Mucosa of descending colon (tissue), 3 donors: Measurements from ENCODE around the gene B4GALT1. TPM values are rescaled to one million over a fixed set of nuclear protein-coding genes. Genes with fewer than 3 reads are reported as not detected.
A peak's percentile ranks its signal among the peaks of the same experiment; 100 is the strongest.

Experiments
- ATAC-seq: fragments of 200-7000 bp; cut with Tn5 transposase; one replicate; pipeline ENCODE4 v1.9.1; 2020; ENCODE audit warnings: mild to moderate bottlenecking, moderate library complexity
- DNase-seq, 3 donors: peaks; one replicate each; pipeline ENCODE4 v3.0.0-alpha.2; 2020
- H3K36me3 ChIP-seq: fragments of 200-600 bp; one replicate; pipeline ENCODE4 v1.8.0; 2021; ENCODE audit warnings: low read depth, mild to moderate bottlenecking
- H3K4me1 ChIP-seq: fragments of 200-600 bp; one replicate; pipeline ENCODE4 v1.8.0; 2021; ENCODE audit warnings: low read depth, mild to moderate bottlenecking
- H3K4me3 ChIP-seq: fragments of 200-600 bp; one replicate; pipeline ENCODE4 v1.8.0; 2021; ENCODE audit warnings: mild to moderate bottlenecking
- H3K9me3 ChIP-seq: fragments of 200-600 bp; one replicate; pipeline ENCODE4 v1.8.0; 2021; ENCODE audit warnings: mild to moderate bottlenecking
- intact Hi-C, 2 donors: fragments of 100-400 bp; cut with DNase I in 1 of 2; cut with micrococcal nuclease in 1 of 2; formaldehyde crosslinking; loops; one replicate each; pipeline versions ENCODE4 v1.11.0 to v1.11.1; 2022; cut with DNase I, micrococcal nuclease
- total RNA-seq, 3 donors: library from RNA; stranded (reverse); fragmentation: NEBNext Ultra II Directional in 2 of 3; extraction: Animal tissue kit (Norgen Biotek cat#: 25700) in 2 of 3; gene quantifications; one replicate each; pipeline versions ENCODE4 v1.2.1 to v1.2.4, GENCODE V29; 2021 to 2023
- TF ChIP-seq, protein P1 (sequence below): fragments of 200-600 bp; IDR thresholded peaks from one replicate; pipeline ENCODE4 v1.8.0; 2022; ENCODE audit warnings: antibody characterized with exemption, mild to moderate bottlenecking
- donor health status: DM: no; HTN: no; CAD: no; lungs with moderate emphysema.
- donor health status: DM: no; HTN: no; CAD: no.
- donor health status: DM: no; HTN: yes; CAD: no.

The B4GALT1 gene
- total RNA-seq, 3 donors from 2014 or later, result 66.0 to 203 (median 103) TPM

DNA sequence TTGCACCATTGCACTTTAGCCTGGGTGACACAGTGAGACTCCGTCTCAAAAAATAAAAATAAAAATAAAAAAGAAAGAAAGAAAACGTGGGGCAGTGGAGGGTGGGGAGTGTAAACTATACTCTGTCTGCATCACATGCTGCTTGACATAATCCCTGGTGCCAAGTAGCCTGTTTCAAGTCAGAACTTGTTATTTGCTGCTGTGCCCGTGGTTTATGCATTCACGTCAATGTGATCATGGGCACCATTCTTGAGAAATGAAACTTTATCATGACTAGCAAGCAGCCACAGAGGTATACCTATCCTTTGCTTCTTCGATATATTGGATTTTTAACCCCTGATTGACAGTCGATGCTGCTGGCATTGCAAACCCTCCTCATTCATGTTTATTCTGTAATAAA is 86.6 kb downstream of the B4GALT1 start:
- Histone ChIP-seq H3K4me3 (no peak overlapping the region), H3K9me3 (no peaks in the 10 kb centered on the region), H3K4me1 (peaks cover 7% of the 10 kb centered on the region), H3K36me3 (peaks cover 4% of the 10 kb centered on the region)
- ATAC-seq (no peak), DNase-seq (no peak)
- TF ChIP-seq, protein P1, sequence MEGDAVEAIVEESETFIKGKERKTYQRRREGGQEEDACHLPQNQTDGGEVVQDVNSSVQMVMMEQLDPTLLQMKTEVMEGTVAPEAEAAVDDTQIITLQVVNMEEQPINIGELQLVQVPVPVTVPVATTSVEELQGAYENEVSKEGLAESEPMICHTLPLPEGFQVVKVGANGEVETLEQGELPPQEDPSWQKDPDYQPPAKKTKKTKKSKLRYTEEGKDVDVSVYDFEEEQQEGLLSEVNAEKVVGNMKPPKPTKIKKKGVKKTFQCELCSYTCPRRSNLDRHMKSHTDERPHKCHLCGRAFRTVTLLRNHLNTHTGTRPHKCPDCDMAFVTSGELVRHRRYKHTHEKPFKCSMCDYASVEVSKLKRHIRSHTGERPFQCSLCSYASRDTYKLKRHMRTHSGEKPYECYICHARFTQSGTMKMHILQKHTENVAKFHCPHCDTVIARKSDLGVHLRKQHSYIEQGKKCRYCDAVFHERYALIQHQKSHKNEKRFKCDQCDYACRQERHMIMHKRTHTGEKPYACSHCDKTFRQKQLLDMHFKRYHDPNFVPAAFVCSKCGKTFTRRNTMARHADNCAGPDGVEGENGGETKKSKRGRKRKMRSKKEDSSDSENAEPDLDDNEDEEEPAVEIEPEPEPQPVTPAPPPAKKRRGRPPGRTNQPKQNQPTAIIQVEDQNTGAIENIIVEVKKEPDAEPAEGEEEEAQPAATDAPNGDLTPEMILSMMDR, result no peak
- intact Hi-C loops, result loop anchor here in 1 of 2 donors (5.0 kb wide), 1 partner anchor 147 kb away; no protein-coding TSS in a partner anchor

DNA sequence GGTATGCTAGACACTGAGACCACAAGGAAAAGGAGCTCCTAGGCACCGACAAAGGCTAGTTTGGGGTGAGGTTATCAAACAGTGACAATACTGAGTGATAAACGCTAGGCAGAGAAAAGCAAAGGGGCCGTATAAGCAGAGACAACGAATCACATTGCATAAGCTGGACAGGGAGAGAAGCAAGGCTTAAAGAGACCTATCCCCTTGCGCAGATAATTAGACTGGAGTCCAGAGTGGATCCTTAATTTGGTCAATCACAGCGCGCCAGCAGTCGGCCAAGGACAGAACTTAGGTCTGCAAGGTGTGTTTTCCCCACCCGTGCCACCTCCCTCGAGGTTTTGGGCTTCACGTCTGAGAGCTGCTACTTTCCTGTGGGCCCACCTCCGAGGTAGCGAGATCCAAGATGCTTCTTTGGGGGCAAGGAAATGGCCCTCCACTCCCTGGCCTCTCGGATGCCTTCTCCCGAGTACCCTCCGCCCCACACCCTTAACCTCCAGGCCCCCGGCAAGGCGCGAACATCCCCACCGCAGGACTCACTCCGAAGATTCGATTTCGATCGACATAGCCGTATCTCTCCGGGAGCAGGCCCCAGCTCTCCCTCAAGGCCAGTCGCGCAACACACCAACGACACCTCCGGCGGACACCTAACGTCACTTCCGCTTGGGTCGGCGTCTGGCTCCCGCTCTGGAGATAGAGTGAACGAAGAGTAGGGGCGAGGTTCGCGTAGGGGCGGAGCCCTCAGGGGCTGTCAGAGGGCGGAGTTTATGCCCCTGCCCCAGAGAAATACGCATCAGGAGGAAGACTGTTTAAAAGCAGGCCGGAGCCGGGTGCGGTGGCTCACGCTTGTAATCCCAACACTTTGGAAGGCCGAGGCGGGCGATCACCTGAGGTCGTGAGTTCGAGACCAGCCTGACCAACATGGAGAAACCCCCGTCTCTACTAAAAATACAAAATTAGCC is 90.8 kb downstream of the B4GALT1 start, which contains the start of gene SMU1:
Gene SMU1 (minus strand): TSS at position 629 of the 959 bp plus-strand sequence. CDS start 66 bp downstream, at position 563.
- DNase-seq (peak; percentile 96 to 99 (median 96)), ATAC-seq (peak; percentile 99)
- peak within 1 kb of the TSS; percentile 49 for H3K4me3 ChIP-seq
- intact Hi-C loops, result no loop called here
- TF ChIP-seq, protein P1, result no peak
- H3K4me1 ChIP-seq, result peaks cover 5% of the 10 kb centered on the region
- H3K36me3 ChIP-seq, result peaks cover 4% of the 10 kb centered on the region
- no peaks in the 10 kb centered on the region for H3K9me3 ChIP-seq

DNA sequence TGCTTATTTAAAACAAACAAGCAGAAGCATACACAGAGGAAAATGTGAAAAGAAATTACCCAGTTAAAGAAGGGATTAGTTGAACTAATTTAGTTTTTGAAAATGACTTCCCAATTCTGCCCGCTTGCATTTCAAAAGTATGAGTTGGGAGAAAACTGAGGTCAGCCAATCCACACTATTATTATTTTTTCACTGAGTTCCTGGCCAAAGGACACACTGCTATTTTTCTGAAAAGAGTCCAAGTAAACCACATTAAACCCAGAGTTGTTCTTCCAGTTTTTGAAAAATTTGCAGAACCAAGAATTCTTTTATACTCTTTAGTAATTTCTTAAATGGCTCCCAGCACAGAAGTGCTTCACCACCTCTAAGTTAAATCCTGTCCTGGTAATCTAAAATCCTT is 98.1 kb downstream of the B4GALT1 start:
- TF ChIP-seq, protein P1, result no peak
- Histone ChIP-seq H3K9me3 (no peaks in the 10 kb centered on the region), H3K4me3 (no peak overlapping the region), H3K36me3 (no peaks in the 10 kb centered on the region), H3K4me1 (no peaks in the 10 kb centered on the region)
- DNase-seq (no peak), ATAC-seq (no peak)
- intact Hi-C loops, result no loop called here

DNA sequence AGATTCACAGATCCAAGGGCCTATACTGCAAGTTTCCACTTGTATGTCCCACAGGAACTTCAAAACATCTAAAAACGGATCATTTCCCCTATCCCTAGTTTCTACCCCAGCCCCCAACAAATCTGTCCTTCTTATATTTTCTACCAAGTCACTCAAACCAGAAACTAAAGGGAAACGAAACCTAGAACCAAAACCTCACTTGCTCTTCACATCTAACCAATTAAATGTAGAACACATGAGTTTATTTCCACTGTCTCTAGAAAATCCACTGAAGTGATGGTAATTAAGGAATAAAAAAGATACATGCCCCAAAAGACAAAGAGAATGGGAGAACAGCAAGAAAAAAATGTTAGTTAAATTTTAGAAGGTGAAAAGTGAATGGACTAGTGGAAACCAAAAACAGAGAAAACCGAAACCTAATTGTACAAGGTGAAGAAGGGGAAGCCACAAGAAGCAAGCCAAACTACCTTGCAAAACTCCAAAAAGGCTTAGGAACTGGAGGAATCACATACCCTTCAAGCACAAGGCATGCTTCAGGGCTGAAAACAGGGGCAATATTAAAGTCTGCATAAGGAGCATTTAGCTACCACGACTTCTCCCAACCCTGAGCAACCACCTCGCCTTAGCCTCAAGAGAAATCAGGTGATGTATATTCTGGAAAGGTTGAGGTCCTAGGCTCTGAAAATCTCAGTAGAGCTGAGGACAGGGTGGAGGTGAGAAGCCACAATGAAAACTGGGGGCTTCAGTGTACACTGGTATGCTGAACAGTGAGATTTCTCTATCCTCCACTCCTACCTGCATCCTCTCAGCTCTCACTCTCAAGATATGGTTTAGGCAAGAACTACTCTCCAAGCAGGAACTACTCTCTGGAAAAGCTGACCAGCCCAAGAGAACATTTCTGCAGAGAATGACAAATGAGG is 101.7 kb downstream of the B4GALT1 start:
- TF ChIP-seq, protein P1, result no peak
- no peaks in the 10 kb centered on the region for H3K9me3 ChIP-seq
- H3K4me1 ChIP-seq, result no peaks in the 10 kb centered on the region
- H3K36me3 ChIP-seq, result no peaks in the 10 kb centered on the region
- intact Hi-C loops, result no loop called here
- no peak overlapping the region for H3K4me3 ChIP-seq
- DNase-seq (no peak), ATAC-seq (no peak)

Other genes starting within 250 kb of the B4GALT1 start
- 10 to 100 TPM; 23.4 to 28.3 (median 27.5) TPM for gene APTX, start 165.7 kb downstream of the B4GALT1 start, total RNA-seq
- gene DNAJA1, start 142.1 kb downstream of the B4GALT1 start, total RNA-seq, result 100 to 1,000 TPM in 1 of 3 donors, 10 to 100 TPM in 2; 47.3 to 122 (median 74.4) TPM
- 10 to 100 TPM; 15.5 to 23.6 (median 17.1) TPM for gene SMU1, start 90.7 kb downstream of the B4GALT1 start, total RNA-seq
- gene SPINK4, start 72.8 kb upstream of the B4GALT1 start, total RNA-seq, result 10 to 100 TPM; 13.2 to 85.2 (median 33.3) TPM
- 100 to 1,000 TPM; 120 to 155 (median 153) TPM for gene BAG1, start 97.4 kb upstream of the B4GALT1 start, total RNA-seq
- 10 to 100 TPM; 72.2 to 98.1 (median 84.3) TPM for gene CHMP5, start 97.7 kb upstream of the B4GALT1 start, total RNA-seq
- gene NFX1, start 123.2 kb upstream of the B4GALT1 start, total RNA-seq, result 10 to 100 TPM; 35.9 to 44.4 (median 39.5) TPM
- 10 to 100 TPM in 2 of 3 donors, 1 to 10 TPM in 1; 9.2 to 25.2 (median 17.2) TPM for gene AQP7, start 235.2 kb upstream of the B4GALT1 start, total RNA-seq